IMR-90 (cell line): ENCODE measurements around the gene KRI1. TPM values are rescaled to one million over a fixed set of nuclear protein-coding genes. Genes with fewer than 3 reads are reported as not detected.

Source experiments
- ATAC-seq: fragments of 200-7000 bp; cut with Tn5 transposase; 2 replicates; pipeline ENCODE4 v1.9.1; 2020; ENCODE audit warnings: low read depth, mild to moderate bottlenecking, moderate library complexity
- BruUV-seq: library from RNA; stranded (reverse); fragments of 400-500 nt; replicated peaks from 2 replicates; lab custom pipeline; 2021; lab: Mats Ljungman, UMichigan
- CTCF ChIA-PET: fragments of 300-600 bp; formaldehyde crosslinking; extraction: SDS; loops from one replicate; lab custom pipeline; 2021; ENCODE audit warnings: antibody characterized with exemption; lab: Yijun Ruan, JAX
- POLR2A ChIA-PET: fragments of 300-600 bp; sonication (Branson Sonifier 250); formaldehyde crosslinking; loops from one replicate; lab custom pipeline; 2022; ENCODE audit warnings: antibody characterized with exemption; ENCODE audit not compliant: unreplicated experiment; lab: Charles Lee
- DNase-seq: peaks from one replicate; pipeline ENCODE4 v3.0.0; 2013
- H2AFZ ChIP-seq: replicated peaks from 2 replicates; pipeline ENCODE3; 2013; ENCODE audit warnings: low read length, mild to moderate bottlenecking; ENCODE audit not compliant: poor library complexity
- H2AK5ac ChIP-seq: 2 replicates; pipeline ENCODE4 v1.6.1; 2013; ENCODE audit warnings: low read depth, low read length, inconsistent platforms
- H2AK9ac ChIP-seq: replicated peaks from 2 replicates; pipeline ENCODE3; 2013; ENCODE audit warnings: mild to moderate bottlenecking, low read depth, low read length, moderate library complexity; ENCODE audit not compliant: poor library complexity
- H2BK120ac ChIP-seq: 2 replicates; pipeline ENCODE4 v1.6.1; 2013; ENCODE audit warnings: low read depth, low read length, inconsistent platforms
- H2BK15ac ChIP-seq: 3 replicates; pipeline ENCODE4 v1.6.1; 2013; ENCODE audit warnings: low read depth, low read length, inconsistent platforms
- H2BK20ac ChIP-seq: 2 replicates; pipeline ENCODE4 v1.6.1; 2013; ENCODE audit warnings: low read depth, mild to moderate bottlenecking, inconsistent platforms, low read length, moderate library complexity
- H2BK5ac ChIP-seq: 2 replicates; pipeline ENCODE4 v1.6.1; 2013; ENCODE audit warnings: mild to moderate bottlenecking, low read depth, low read length, inconsistent platforms; ENCODE audit not compliant: poor library complexity, severe bottlenecking
- H3K14ac ChIP-seq: replicated peaks from 2 replicates; pipeline ENCODE4 v1.6.1; 2013; ENCODE audit warnings: low read depth, low read length, inconsistent platforms
- H3K18ac ChIP-seq: 2 replicates; pipeline ENCODE4 v1.6.1; 2013; ENCODE audit warnings: low read depth, low read length, control low read depth
- H3K23ac ChIP-seq: 2 replicates; pipeline ENCODE4 v1.6.1; 2013; ENCODE audit warnings: low read depth, low read length, inconsistent platforms
- H3K27ac ChIP-seq: 2 replicates; pipeline ENCODE4 v1.5.1; 2013; ENCODE audit warnings: mild to moderate bottlenecking, control low read depth, low read length; ENCODE audit not compliant: insufficient read depth
- H3K27me3 ChIP-seq: 2 replicates; pipeline ENCODE4 v1.6.1; 2013; ENCODE audit warnings: low read length; ENCODE audit not compliant: control insufficient read depth, insufficient read depth
- H3K36me3 ChIP-seq: 2 replicates; pipeline ENCODE4 v1.6.1; 2013; ENCODE audit warnings: low read length, mixed read lengths; ENCODE audit not compliant: control insufficient read depth, insufficient read depth
- H3K4ac ChIP-seq: 2 replicates; pipeline ENCODE4 v1.6.1; 2013; ENCODE audit warnings: low read depth, low read length, inconsistent platforms
- H3K4me1 ChIP-seq: 2 replicates; pipeline ENCODE4 v1.6.1; 2013; ENCODE audit warnings: low read length, mixed read lengths; ENCODE audit not compliant: control insufficient read depth, insufficient read depth
- H3K4me2 ChIP-seq: 2 replicates; pipeline ENCODE4 v1.6.1; 2013; ENCODE audit warnings: low read depth, mild to moderate bottlenecking, control low read depth, low read length, moderate library complexity
- H3K4me3 ChIP-seq: 2 replicates; pipeline ENCODE4 v1.5.1; 2013; ENCODE audit warnings: low read depth, mild to moderate bottlenecking, control low read depth, low read length, moderate library complexity; ENCODE audit not compliant: insufficient read depth
- H3K56ac ChIP-seq: 2 replicates; pipeline ENCODE4 v1.6.1; 2013; ENCODE audit warnings: low read length, inconsistent platforms; ENCODE audit not compliant: insufficient read depth; ENCODE audit errors: extremely low read depth
- H3K79me1 ChIP-seq, 2 experiments: 2 replicates each; pipeline ENCODE4 v1.6.1; 2013; ENCODE audit warnings: low read length in 2 of 2, inconsistent platforms in 1 of 2, low read depth in 1 of 2
- H3K9ac ChIP-seq: 2 replicates; pipeline ENCODE4 v1.6.1; 2013; ENCODE audit warnings: low read depth, low read length, control low read depth
- H3K9me1 ChIP-seq: 2 replicates; pipeline ENCODE4 v1.6.1; 2013; ENCODE audit warnings: low read length, inconsistent platforms; ENCODE audit not compliant: insufficient read depth
- H3K9me3 ChIP-seq: 2 replicates; pipeline ENCODE4 v1.6.1; 2013; ENCODE audit warnings: low read length; ENCODE audit not compliant: control insufficient read depth, insufficient read depth
- H4K20me1 ChIP-seq: 2 replicates; pipeline ENCODE4 v1.6.1; 2013; ENCODE audit warnings: low read length, inconsistent platforms; ENCODE audit not compliant: insufficient read depth
- H4K5ac ChIP-seq: 2 replicates; pipeline ENCODE4 v1.6.1; 2013; ENCODE audit warnings: mild to moderate bottlenecking, low read depth, low read length, control low read depth
- H4K8ac ChIP-seq, 2 experiments: 2 replicates each; pipeline ENCODE4 v1.6.1; 2013; ENCODE audit warnings: low read depth in 2 of 2, low read length in 2 of 2, control low read depth in 1 of 2, inconsistent platforms in 1 of 2
- H4K91ac ChIP-seq: 2 replicates; pipeline ENCODE4 v1.6.1; 2013; ENCODE audit warnings: low read depth, low read length, inconsistent platforms; ENCODE audit not compliant: insufficient read depth
- BHLHE40 ChIP-seq: fragments of 150-350 bp; IDR thresholded peaks from 2 replicates; pipeline ENCODE4 v1.6.1; 2016; ENCODE audit warnings: mild to moderate bottlenecking, low read depth, low read length
- CEBPB ChIP-seq: IDR thresholded peaks from 2 replicates; pipeline ENCODE4 v1.6.1; 2012; ENCODE audit warnings: low read depth, low read length, improper control_type of control experiment
- CHD1 ChIP-seq: IDR thresholded peaks from 2 replicates; pipeline ENCODE4 v1.6.1; 2012; ENCODE audit warnings: low read depth, low read length, improper control_type of control experiment
- FOS ChIP-seq: fragments of 150-350 bp; IDR thresholded peaks from 2 replicates; pipeline ENCODE4 v1.6.1; 2016; ENCODE audit warnings: low read depth, low read length
- MAFK ChIP-seq: IDR thresholded peaks from 2 replicates; pipeline ENCODE4 v1.6.1; 2012; ENCODE audit warnings: low read depth, low read length, improper control_type of control experiment
- MAZ ChIP-seq: IDR thresholded peaks from 2 replicates; pipeline ENCODE4 v1.6.1; 2012; ENCODE audit warnings: low read depth, mild to moderate bottlenecking, low read length, improper control_type of control experiment, moderate library complexity, borderline replicate concordance
- MXI1 ChIP-seq: IDR thresholded peaks from 2 replicates; pipeline ENCODE4 v1.6.1; 2012; ENCODE audit warnings: low read depth, mild to moderate bottlenecking, low read length, moderate library complexity, borderline replicate concordance
- NFE2L2 ChIP-seq: fragments of 150-350 bp; IDR thresholded peaks from 2 replicates; pipeline ENCODE4 v1.6.1; 2016; ENCODE audit warnings: low read depth, mild to moderate bottlenecking, low read length
- POLR2A ChIP-seq: IDR thresholded peaks from 2 replicates; pipeline ENCODE4 v1.6.1; 2012; ENCODE audit warnings: mild to moderate bottlenecking, low read depth, low read length
- RAD21 ChIP-seq: IDR thresholded peaks from 2 replicates; pipeline ENCODE4 v1.6.1; 2012; ENCODE audit warnings: low read length, improper control_type of control experiment
- RCOR1 ChIP-seq: IDR thresholded peaks from 2 replicates; pipeline ENCODE4 v1.6.1; 2012; ENCODE audit warnings: mild to moderate bottlenecking, low read length, improper control_type of control experiment; ENCODE audit not compliant: insufficient replicate concordance
- RFX5 ChIP-seq: IDR thresholded peaks from 2 replicates; pipeline ENCODE4 v1.8.0; 2012; ENCODE audit warnings: low read depth, mild to moderate bottlenecking, low read length, moderate library complexity
- SMC3 ChIP-seq: fragments of 150-350 bp; IDR thresholded peaks from 2 replicates; pipeline ENCODE4 v1.6.1; 2016; ENCODE audit warnings: low read depth, mild to moderate bottlenecking, antibody characterized with exemption, low read length, moderate library complexity
- WGBS, 2 experiments: methylation state at CpG; one replicate each; pipeline versions ENCODE4 v1.1.5 to v1.1.7; 2013; ENCODE audit warnings: missing lambda C conversion rate in 2 of 2; ENCODE audit not compliant: insufficient read length in 1 of 2; ENCODE audit errors: extremely low coverage in 2 of 2; 5-methylcytosine and 5-hydroxymethylcytosine counted together
- dilution Hi-C: fragments of 300-500 bp; cut with HindIII; formaldehyde crosslinking; loops from one replicate; pipeline ENCODE4 v1.14.3; 2018; ENCODE audit warnings: low sequenced_read_pairs; ENCODE audit not compliant: unreplicated experiment
- in situ Hi-C: fragments of 300-500 bp; cut with MboI; formaldehyde crosslinking; loops from 3 replicates; pipeline ENCODE4 v1.14.3; 2019; ENCODE audit warnings: low sequenced_read_pairs, inconsistent platforms, mixed read lengths
- intact Hi-C: fragments of 100-400 bp; cut with micrococcal nuclease; formaldehyde crosslinking; loops from 2 replicates; pipeline ENCODE4 v1.10.0; 2022
- polyA plus RNA-seq, 3 experiments: library from polyadenylated mRNA; depleted of rRNA; stranded (reverse); fragments of >200 nt; gene quantifications; 2 replicates each; pipeline ENCODE4 v1.2.3, GENCODE V29; 2012; ENCODE audit warnings: low replicate concordance in 1 of 3
- total RNA-seq: library from RNA; depleted of rRNA; stranded (reverse); fragments of >200 nt; gene quantifications from 2 replicates; pipeline ENCODE4 v1.2.3, GENCODE V29; 2012
- TF ChIP-seq, protein P1 (sequence below): fragments of 150-350 bp; IDR thresholded peaks from 2 replicates; pipeline ENCODE4 v1.6.1; 2016; ENCODE audit warnings: low read depth, mild to moderate bottlenecking, low read length, moderate library complexity, borderline replicate concordance
- TF ChIP-seq, protein P2 (sequence below): fragments of 150-350 bp; IDR thresholded peaks from 2 replicates; pipeline ENCODE4 v1.6.1; 2017; ENCODE audit warnings: mild to moderate bottlenecking, antibody characterized with exemption, low read length, low read depth
- TF ChIP-seq, protein P3 (sequence below): conservative IDR thresholded peaks from 2 replicates; pipeline ENCODE4 v1.5.1; 2012; ENCODE audit warnings: mild to moderate bottlenecking, low read depth, low read length, improper control_type of control experiment

KRI1 gene
- total and polyA plus RNA-seq, 2 of the 4 experiments (the other 2 are of a cell fraction) = 5.7 to 13.3 TPM

DNA sequence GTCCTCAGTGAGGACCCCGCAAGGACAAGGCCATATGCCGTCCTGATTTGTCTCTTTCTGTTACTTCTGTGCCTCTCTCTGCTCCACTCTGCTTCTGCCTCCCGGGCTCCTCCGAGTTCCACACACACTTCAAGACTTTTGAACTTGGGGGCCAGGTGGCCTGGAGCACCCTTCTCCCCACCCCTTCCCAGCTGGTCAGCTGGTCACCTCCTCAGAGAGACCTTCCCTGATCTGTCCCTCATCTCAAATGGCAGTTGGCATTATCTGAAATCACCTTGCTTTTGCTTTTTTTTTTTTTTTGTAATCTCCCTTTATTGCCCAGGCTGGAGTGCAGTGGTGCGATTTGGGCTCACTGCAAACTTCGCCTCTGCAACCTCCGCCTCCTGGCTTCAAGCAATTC lies 46.4 kb downstream of the KRI1 start:
- Histone ChIP-seq H4K91ac (no peak overlapping the region), H3K4ac (no peak overlapping the region), H4K5ac (no peak overlapping the region), H3K4me2 (no peak overlapping the region), H3K36me3 (no peaks in the 10 kb centered on the region), H3K9ac (no peak overlapping the region), H2BK15ac (no peak overlapping the region), H3K23ac (no peak overlapping the region), H3K18ac (no peak overlapping the region), H4K8ac (no peak overlapping the region), H3K9me3 (no peaks in the 10 kb centered on the region), H3K79me1 (no peaks in the 10 kb centered on the region), H3K9me1 (no peaks in the 10 kb centered on the region), H3K27ac (no peak overlapping the region), H4K20me1 (no peaks in the 10 kb centered on the region), H3K56ac (no peak overlapping the region), H2AK9ac (no peak overlapping the region), H2BK120ac (no peak overlapping the region), H2BK20ac (no peak overlapping the region), H3K27me3 (peaks cover 48% of the 10 kb centered on the region), H3K4me3 (no peak overlapping the region), H3K4me1 (peaks cover 4% of the 10 kb centered on the region; the same call in 1 of the 2 replicates), H2AK5ac (no peak overlapping the region), H2AFZ (no peak overlapping the region), H3K14ac (no peak overlapping the region), H2BK5ac (no peak overlapping the region)
- BruUV-seq = no TSS peak
- no peak for ATAC-seq
- TF ChIP-seq NFE2L2 (no peak), CEBPB (no peak), CHD1 (no peak), MXI1 (no peak), POLR2A (no peak), BHLHE40 (no peak), MAZ (no peak), SMC3 (no peak), MAFK (no peak), FOS (no peak), RCOR1 (no peak), RAD21 (no peak), RFX5 (no peak)
- TF ChIP-seq, protein P1, sequence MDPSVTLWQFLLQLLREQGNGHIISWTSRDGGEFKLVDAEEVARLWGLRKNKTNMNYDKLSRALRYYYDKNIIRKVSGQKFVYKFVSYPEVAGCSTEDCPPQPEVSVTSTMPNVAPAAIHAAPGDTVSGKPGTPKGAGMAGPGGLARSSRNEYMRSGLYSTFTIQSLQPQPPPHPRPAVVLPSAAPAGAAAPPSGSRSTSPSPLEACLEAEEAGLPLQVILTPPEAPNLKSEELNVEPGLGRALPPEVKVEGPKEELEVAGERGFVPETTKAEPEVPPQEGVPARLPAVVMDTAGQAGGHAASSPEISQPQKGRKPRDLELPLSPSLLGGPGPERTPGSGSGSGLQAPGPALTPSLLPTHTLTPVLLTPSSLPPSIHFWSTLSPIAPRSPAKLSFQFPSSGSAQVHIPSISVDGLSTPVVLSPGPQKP = no peak
- TF ChIP-seq, protein P2, sequence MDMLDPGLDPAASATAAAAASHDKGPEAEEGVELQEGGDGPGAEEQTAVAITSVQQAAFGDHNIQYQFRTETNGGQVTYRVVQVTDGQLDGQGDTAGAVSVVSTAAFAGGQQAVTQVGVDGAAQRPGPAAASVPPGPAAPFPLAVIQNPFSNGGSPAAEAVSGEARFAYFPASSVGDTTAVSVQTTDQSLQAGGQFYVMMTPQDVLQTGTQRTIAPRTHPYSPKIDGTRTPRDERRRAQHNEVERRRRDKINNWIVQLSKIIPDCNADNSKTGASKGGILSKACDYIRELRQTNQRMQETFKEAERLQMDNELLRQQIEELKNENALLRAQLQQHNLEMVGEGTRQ = no peak
- TF ChIP-seq, protein P3, sequence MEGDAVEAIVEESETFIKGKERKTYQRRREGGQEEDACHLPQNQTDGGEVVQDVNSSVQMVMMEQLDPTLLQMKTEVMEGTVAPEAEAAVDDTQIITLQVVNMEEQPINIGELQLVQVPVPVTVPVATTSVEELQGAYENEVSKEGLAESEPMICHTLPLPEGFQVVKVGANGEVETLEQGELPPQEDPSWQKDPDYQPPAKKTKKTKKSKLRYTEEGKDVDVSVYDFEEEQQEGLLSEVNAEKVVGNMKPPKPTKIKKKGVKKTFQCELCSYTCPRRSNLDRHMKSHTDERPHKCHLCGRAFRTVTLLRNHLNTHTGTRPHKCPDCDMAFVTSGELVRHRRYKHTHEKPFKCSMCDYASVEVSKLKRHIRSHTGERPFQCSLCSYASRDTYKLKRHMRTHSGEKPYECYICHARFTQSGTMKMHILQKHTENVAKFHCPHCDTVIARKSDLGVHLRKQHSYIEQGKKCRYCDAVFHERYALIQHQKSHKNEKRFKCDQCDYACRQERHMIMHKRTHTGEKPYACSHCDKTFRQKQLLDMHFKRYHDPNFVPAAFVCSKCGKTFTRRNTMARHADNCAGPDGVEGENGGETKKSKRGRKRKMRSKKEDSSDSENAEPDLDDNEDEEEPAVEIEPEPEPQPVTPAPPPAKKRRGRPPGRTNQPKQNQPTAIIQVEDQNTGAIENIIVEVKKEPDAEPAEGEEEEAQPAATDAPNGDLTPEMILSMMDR = no peak
- dilution Hi-C loops (no loop called here), intact Hi-C loops (no loop called here), in situ Hi-C loops (no loop called here)
- 88% methylated on average over 5 of the region's 7 CpGs; no CpG with 5 or more reads in 1 of the 2 experiments for WGBS, 2 experiments
- POLR2A ChIA-PET = no interaction called here
- DNase-seq = no peak
- CTCF ChIA-PET = no interaction called here
